Effector memory CD4-positive, alpha-beta T cell (primary cell): ENCODE results near the gene CCDC85B.

Experiments
- DNase-seq, 3 donors: peaks; one replicate each; pipeline ENCODE4 v3.0.0-alpha.2; 2020
- H3K27ac ChIP-seq: 2 replicates; pipeline ENCODE4 v1.7.0; 2013; ENCODE audit warnings: mild to moderate bottlenecking, low read length, moderate library complexity; ENCODE audit not compliant: insufficient read depth, poor library complexity, severe bottlenecking
- H3K27me3 ChIP-seq: replicated peaks from 2 replicates; pipeline ENCODE4 v1.7.0; 2013; ENCODE audit warnings: mild to moderate bottlenecking, low read length; ENCODE audit not compliant: insufficient read depth, control insufficient read depth, poor library complexity, severe bottlenecking
- H3K36me3 ChIP-seq: 2 replicates; pipeline ENCODE4 v1.7.0; 2013; ENCODE audit warnings: mild to moderate bottlenecking, low read length, moderate library complexity; ENCODE audit not compliant: control insufficient read depth, insufficient read depth
- H3K4me1 ChIP-seq: 2 replicates; pipeline ENCODE4 v1.7.0; 2013; ENCODE audit warnings: low read length, mild to moderate bottlenecking; ENCODE audit not compliant: control insufficient read depth, insufficient read depth, poor library complexity, severe bottlenecking
- H3K4me3 ChIP-seq: 2 replicates; pipeline ENCODE4 v1.7.0; 2013; ENCODE audit warnings: low read length, low read depth, mild to moderate bottlenecking; ENCODE audit not compliant: insufficient read depth, poor library complexity, severe bottlenecking
- H3K9me3 ChIP-seq: 2 replicates; pipeline ENCODE4 v1.7.0; 2013; ENCODE audit warnings: mild to moderate bottlenecking, low read length, moderate library complexity; ENCODE audit not compliant: control insufficient read depth

Gene CCDC85B

GRCh38 chr11:65869643-65870306, 20.7 kb upstream of the CCDC85B start:
- H3K27me3 ChIP-seq = no peaks in the 10 kb centered on the region
- H3K9me3 ChIP-seq = no peaks in the 10 kb centered on the region
- H3K27ac ChIP-seq = no peak overlapping the region
- H3K4me3 ChIP-seq = no peak overlapping the region
- H3K36me3 ChIP-seq = peaks cover 26% of the 10 kb centered on the region
- H3K4me1 ChIP-seq = peaks cover 6% of the 10 kb centered on the region
- DNase-seq = no peak

- peaks cover 21% of the 10 kb centered on the region for H3K36me3 ChIP-seq
- H3K4me1 ChIP-seq = peaks cover 6% of the 10 kb centered on the region
- H3K27me3 ChIP-seq = no peaks in the 10 kb centered on the region
- no peak overlapping the region for H3K4me3 ChIP-seq
- DNase-seq = no peak
- no peaks in the 10 kb centered on the region for H3K9me3 ChIP-seq
- no peak overlapping the region for H3K27ac ChIP-seq
These were observed 20.2 kb upstream of the CCDC85B start for GRCh38 chr11:65870307-65870658.

DNA sequence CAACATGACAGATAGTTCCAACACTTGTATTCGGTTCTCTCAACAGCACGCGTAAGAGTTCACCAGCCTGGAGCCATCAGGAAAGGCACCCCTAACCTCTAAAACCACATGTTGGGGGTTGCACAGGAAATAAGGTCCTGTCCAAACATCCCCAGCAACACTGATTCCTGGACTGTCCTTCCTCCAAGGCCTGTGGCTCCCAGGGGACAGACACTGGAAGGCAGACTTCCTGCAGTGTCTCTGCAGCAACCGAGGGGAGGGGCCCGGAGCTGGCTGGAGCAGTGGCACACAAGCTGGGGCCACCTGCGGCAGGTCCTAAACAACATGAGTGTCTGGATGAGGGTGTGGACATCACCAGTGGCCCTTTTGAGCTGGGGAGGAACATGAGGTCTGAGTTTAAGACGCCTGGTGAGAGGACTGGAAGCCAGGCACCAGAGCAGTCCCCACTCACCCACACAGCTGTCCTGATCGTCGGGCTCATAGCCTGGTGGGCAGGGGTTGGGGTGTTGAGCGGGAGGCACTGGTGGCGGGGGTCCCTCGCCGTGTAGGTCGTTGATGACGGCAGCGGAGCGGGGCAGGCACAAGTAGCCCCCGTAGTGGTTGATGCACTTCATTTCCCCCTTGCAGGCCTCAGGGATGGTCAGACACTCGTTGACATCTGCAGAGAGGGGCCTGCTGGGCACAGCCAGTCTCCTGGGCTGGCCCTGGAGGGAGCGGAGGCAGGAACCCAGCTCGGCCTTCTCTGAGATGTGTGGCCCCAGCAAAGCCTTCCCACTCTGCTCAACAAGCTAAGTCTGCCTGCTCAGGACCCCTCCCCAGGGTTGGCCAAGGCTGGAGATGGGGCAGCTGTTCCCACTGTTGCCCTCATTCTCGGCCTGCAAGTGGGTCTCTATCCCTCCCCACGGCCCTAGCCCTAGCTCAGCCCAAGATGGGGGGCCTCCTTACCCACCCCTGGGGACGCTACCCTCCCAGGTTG, 19.5 kb upstream of the CCDC85B start:
- H3K4me3 ChIP-seq = no peak overlapping the region
- DNase-seq = no peak
- no peaks in the 10 kb centered on the region for H3K27me3 ChIP-seq
- no peak overlapping the region for H3K27ac ChIP-seq
- H3K9me3 ChIP-seq = no peaks in the 10 kb centered on the region
- peaks cover 14% of the 10 kb centered on the region for H3K36me3 ChIP-seq
- peaks cover 6% of the 10 kb centered on the region for H3K4me1 ChIP-seq

GRCh38 chr11:65871811-65872548, 18.5 kb upstream of the CCDC85B start:
- Histone ChIP-seq H3K9me3 (no peaks in the 10 kb centered on the region), H3K27me3 (no peaks in the 10 kb centered on the region), H3K4me1 (peaks cover 6% of the 10 kb centered on the region), H3K36me3 (peaks cover 4% of the 10 kb centered on the region), H3K4me3 (no peak overlapping the region), H3K27ac (no peak overlapping the region)
- no peak for DNase-seq

DNA sequence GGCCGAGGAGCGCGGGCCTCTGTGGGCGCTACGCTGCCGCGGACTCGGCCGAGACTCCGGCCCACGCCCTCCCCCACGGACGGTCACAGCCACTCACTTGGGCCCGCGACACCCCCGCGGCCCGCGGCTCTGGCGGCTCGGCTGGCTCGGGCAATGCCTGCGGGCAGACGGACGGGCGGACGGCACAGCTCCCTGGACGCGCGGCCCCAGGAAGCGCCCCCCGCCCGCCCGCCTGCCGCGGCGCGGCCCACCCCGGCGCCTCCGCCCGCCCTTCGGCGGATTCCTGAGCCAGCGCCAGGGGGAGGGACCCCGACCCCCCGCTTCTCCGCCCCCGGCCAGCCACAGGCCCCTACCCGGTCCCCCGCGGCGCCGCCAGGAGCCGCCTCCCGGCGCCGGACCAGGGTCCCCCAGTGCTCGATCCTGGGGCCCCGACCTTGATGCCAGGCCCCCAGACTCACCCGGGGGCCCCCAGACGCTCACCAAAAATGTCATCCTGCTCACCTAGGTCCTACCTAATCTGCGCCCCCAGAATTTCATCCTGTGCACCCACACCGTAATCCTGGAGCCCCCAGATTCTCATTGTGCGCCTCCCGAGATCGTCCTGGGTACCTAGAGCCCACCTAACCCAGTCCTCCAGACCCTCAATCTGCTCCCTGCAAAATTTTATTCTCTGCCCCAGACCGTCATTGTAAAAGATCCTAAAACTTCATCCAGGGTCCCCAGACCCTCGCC, 17.7 kb upstream of the CCDC85B start, which contains the start of gene EFEMP2:
TSS of gene EFEMP2 (minus strand) at position 215 of the 732 bp plus-strand sequence. CDS start 446 bp downstream, outside the sequence.
- peak within 1 kb of the TSS; percentile 57 for H3K4me3 ChIP-seq

DNA sequence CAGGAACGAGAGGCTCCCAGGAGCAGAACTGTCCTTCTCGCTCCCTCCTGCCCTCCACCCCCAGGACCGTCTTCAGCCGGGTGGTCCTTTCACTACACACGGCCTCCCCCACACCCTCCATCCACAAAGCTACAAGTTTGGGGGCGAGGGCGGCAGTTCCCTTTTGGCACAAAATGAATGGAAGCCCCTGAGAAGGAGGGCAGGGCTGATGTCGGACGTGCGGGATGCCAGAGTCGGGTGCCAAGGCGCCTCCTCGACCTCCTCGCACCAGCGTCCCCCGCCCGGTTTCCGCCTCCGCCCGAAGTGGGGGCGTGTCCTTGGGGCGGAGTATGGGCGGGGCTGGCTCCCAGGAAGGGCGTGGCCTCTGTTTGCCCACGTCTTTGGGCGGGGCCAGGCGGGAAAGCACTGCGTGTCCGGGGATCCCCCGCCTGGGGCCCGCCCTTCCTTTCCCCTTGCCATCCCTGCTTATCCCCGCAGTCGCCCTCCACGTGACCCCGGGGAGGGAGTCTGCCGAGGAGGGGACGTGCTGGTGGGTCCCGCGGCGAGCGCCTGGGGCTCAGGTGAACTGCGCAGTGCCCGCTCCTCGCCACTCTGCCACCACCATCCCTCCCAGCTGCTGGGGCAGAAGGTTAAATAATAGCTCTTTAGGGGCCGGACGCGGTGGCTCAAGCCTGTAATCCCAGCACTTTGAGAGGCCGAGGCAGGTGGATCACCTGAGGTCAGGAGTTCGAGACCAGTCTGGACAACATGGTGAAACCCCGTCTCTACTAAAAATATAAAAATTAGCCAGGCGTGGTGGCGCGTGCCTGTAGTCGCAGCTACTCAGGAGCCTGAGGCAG, 16.9 kb upstream of the CCDC85B start:
- Histone ChIP-seq H3K27ac (peak overlapping the region; percentile 80), H3K4me3 (peak overlapping the region; percentile 57), H3K36me3 (no peaks in the 10 kb centered on the region), H3K4me1 (peaks cover 6% of the 10 kb centered on the region), H3K27me3 (no peaks in the 10 kb centered on the region), H3K9me3 (no peaks in the 10 kb centered on the region)
- DNase-seq = peak; percentile 94 to 97 (median 95)

More for the DNA sequence above, 17.7 kb upstream of the CCDC85B start, which contains the start of gene EFEMP2:
- peaks cover 6% of the 10 kb centered on the region for H3K4me1 ChIP-seq
- no peaks in the 10 kb centered on the region for H3K9me3 ChIP-seq
- no peaks in the 10 kb centered on the region for H3K36me3 ChIP-seq
- no peaks in the 10 kb centered on the region for H3K27me3 ChIP-seq
- H3K27ac ChIP-seq = peak within 1 kb of the TSS; percentile 80
- no peak for DNase-seq

GRCh38 chr11:65879617-65880016, 10.9 kb upstream of the CCDC85B start, which contains the start of gene CTSW:
TSS of gene CTSW (plus strand) at chr11:65879837. CDS start at chr11:65879855, 18 bp downstream.
- Histone ChIP-seq H3K27ac (peak within 1 kb of the TSS; percentile 46), H3K36me3 (peaks cover 19% of the 10 kb centered on the region), H3K4me1 (peaks cover 26% of the 10 kb centered on the region), H3K9me3 (no peaks in the 10 kb centered on the region), H3K27me3 (no peaks in the 10 kb centered on the region), H3K4me3 (no peak within 1 kb of the TSS)
- no peak for DNase-seq

GRCh38 chr11:65880027-65880426, 10.4 kb upstream of the CCDC85B start:
- peak overlapping the region; percentile 46 for H3K27ac ChIP-seq
- H3K9me3 ChIP-seq = no peaks in the 10 kb centered on the region
- no peaks in the 10 kb centered on the region for H3K27me3 ChIP-seq
- H3K4me1 ChIP-seq = peaks cover 31% of the 10 kb centered on the region
- no peak overlapping the region for H3K4me3 ChIP-seq
- DNase-seq = no peak
- H3K36me3 ChIP-seq = peaks cover 20% of the 10 kb centered on the region
